T-helper 1 cell treated with Interleukin-12 subunit alpha and Interleukin-12 subunit beta and Interleukin-4 antibody, amounts not matched to agents 30 ng/mL and 1 ng/mL, for 36 hours (primary cell): ENCODE measurements around the gene DDX21. TPM values are rescaled to one million over a fixed set of nuclear protein-coding genes. Genes with fewer than 3 reads are reported as not detected.
"Not testable (repeated sequence)": the region's sequence is repeated elsewhere in the genome, so short reads cannot be mapped to it uniquely, and the experiment has no call there.

Experiments
- intact Hi-C: fragments of 100-400 bp; cut with micrococcal nuclease; formaldehyde crosslinking; loops from one replicate; pipeline ENCODE4 v1.15.1; 2024
- total RNA-seq: library from RNA; stranded (reverse); gene quantifications from 2 replicates; pipeline ENCODE4 v1.2.3, GENCODE V29; 2022

Gene DDX21
- total RNA-seq, 1 donor from 2014 or later = 117 TPM

- intact Hi-C loops = loop anchor here (1.0 to 5.0 kb wide), 9 partner anchors 31 to 520 kb away; partner anchors contain the start of genes DDX21, DDX50 and VPS26A
Measured at GRCh38 chr10:68987611-68988010, 31.6 kb downstream of the DDX21 start.

- intact Hi-C loops = loop anchor here (1.0 to 5.0 kb wide), 9 partner anchors 32 to 519 kb away; partner anchors contain the start of genes DDX21, DDX50 and VPS26A
Measured at GRCh38 chr10:68988530-68989316, 32.8 kb downstream of the DDX21 start, which contains the start of gene KIFBP. KIFBP (plus strand) TSS chr10:68988803; CDS start chr10:68988833, 30 bp downstream.

GRCh38 chr10:68989317-68989990 lies 33.5 kb downstream of the DDX21 start:
- intact Hi-C loops = loop anchor here (5.0 kb wide), 2 partner anchors 403 to 418 kb away; no protein-coding TSS in a partner anchor

- intact Hi-C loops = no loop called here
Measured at GRCh38 chr10:68992636-68993440, 36.9 kb downstream of the DDX21 start.

GRCh38 chr10:68997211-68997610 lies 41.2 kb downstream of the DDX21 start:
- intact Hi-C loops = no loop called here

GRCh38 chr10:69004821-69005220 lies 48.9 kb downstream of the DDX21 start:
- intact Hi-C loops = loop anchor here (1.0 to 5.0 kb wide), 9 partner anchors 42 to 503 kb away; no protein-coding TSS in a partner anchor

GRCh38 chr10:69005704-69006485 lies 49.9 kb downstream of the DDX21 start:
- intact Hi-C loops = loop anchor here (1.0 to 5.0 kb wide), 9 partner anchors 41 to 502 kb away; no protein-coding TSS in a partner anchor

GRCh38 chr10:69007260-69007659 lies 51.3 kb downstream of the DDX21 start:
- intact Hi-C loops = loop anchor here (5.0 kb wide), 2 partner anchors 40 to 400 kb away; no protein-coding TSS in a partner anchor

- intact Hi-C loops = loop anchor here (5.0 kb wide), 2 partner anchors 38 to 398 kb away; no protein-coding TSS in a partner anchor
Measured at GRCh38 chr10:69009360-69009759, 53.4 kb downstream of the DDX21 start.

GRCh38 chr10:69010151-69010640 lies 54.2 kb downstream of the DDX21 start:
- intact Hi-C loops = no loop called here

- intact Hi-C loops = not testable (repeated sequence)
Measured at GRCh38 chr10:69012778-69013177, 56.8 kb downstream of the DDX21 start.

GRCh38 chr10:69014171-69014570 lies 58.2 kb downstream of the DDX21 start:
- intact Hi-C loops = no loop called here

GRCh38 chr10:69018613-69019012 lies 62.6 kb downstream of the DDX21 start:
- intact Hi-C loops = no loop called here

GRCh38 chr10:69022611-69023010 lies 66.6 kb downstream of the DDX21 start:
- intact Hi-C loops = no loop called here

GRCh38 chr10:69025370-69025896 lies 69.5 kb downstream of the DDX21 start:
- intact Hi-C loops = no loop called here

- intact Hi-C loops = no loop called here
Measured at GRCh38 chr10:69033256-69033655, 77.3 kb downstream of the DDX21 start.
